ENCODE measurements around the gene MIS18A.

Gene MIS18A

DNA sequence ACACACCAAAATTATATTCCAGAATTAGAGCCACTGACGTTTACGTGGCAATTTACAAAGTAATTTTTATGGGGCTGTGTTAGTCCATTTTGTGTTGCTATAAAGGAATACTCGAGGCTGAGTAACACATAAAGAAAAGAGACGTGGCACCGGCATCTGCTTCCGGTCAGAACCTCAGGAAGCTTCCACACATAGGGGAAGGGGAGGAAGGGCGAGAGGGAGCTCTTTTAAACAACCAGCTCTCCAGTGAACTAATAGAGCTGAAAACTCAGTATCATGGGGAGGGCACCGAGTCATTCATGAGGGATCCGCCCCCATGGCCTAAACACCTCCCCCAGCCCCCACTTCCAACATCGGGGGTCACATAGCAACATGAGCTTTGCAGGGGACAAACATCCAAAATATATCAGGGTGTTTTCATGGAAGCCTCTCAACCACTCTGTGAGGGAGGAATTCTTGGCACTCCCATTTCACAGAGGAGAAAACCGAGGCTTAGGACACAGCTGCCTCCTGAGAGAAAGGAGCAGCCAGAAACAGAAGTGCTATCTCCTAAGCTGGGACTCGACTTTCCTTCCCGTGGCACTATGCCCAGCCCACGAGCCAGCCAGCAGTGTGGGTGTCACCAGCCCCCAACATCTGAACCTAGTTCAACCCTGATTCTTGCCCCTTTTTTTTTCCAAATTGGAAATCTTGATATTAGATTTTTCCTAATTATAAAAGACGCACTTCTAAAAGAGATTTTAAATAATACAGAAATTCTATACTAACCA is 29.2 kb downstream of the MIS18A start:
- no peak for DNase-seq

DNA sequence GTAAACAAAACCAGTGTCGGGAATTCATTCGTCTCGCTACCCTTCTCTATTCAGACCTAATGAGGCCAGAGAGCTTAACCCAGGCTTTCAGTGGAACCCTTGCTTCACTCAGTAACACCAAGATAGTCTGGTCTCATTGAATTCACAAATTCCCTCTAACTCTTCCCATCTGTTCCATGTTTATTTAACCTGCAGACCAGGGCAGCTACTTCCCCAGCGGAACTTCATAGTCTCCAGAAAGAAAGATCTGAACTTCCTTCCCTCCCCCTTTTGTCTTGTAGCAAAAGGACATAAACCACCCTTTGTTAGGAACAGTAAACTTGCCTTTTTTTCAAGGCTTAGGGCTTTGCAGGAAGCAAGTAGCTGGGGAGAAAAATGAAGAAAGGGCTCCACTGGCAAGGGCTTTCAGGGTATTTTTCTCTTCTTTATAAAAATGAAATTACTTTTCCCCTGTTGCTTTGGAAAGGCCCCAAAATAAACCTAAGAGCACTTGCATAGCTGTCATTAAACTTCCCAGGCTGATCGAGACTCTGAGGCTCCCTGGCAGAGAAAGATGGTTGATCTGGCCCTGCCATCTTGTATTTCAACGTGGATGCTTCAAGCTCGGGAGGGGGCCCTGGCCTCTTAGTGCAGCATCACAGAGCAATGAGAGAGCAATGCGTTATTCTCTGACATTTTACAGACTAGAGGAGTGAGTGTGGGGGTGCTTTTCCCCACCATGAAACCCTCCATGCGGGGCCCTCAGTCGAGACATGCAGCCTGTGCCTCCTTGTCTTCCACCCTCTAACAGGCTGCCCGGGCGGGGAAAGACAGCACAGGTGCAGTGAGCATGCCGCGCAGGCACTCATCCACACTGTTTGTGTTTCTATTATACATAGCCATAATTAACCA is 30.0 kb downstream of the MIS18A start:
- DNase-seq = no peak

DNA sequence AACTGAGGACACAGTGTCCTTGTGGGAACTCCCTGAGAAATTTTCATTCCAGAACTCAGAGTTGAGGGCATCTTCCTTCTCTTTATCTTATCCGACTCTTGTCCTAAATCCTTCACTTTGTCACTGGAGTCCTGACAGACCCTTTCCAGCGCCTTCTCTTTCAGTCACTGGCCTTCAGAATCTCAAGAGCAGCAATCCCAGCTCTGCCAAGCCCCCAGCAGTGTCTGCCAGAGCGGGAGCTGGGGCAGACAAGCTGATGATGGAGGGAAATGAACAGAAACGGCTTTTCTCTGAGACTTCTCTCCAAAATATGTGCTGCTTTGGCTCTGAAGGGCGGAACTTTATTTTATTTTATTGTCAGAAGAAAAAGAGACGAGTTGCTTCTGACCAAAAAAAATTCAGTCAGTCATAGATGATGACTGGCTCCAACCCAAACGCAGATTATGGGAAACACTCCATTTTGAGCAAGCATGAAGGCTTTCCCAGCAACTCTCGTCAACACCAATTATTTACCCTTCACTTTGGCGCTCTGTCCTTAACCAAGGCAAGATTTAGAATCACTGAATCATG is 32.2 kb downstream of the MIS18A start:
- no peak for DNase-seq

DNA sequence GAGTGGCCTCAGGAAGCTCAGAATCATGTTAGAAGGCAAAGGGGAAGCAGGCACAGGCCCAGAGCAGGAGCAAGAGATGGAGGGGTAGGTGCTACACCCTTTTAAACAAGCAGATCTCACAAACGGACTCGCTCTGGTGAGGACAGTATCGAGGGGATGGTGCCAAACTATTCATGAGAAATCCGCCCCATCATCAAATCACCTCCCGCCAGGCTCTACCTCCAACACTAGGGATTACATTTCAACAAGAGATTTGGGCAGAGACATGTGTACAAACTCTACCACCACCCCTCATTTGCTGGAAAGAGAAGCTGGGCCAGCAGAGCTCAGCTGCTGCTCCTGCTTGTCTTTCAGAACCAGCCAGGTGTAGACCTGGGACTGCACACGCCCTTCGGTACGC is 32.9 kb downstream of the MIS18A start:
- no peak for DNase-seq

DNA sequence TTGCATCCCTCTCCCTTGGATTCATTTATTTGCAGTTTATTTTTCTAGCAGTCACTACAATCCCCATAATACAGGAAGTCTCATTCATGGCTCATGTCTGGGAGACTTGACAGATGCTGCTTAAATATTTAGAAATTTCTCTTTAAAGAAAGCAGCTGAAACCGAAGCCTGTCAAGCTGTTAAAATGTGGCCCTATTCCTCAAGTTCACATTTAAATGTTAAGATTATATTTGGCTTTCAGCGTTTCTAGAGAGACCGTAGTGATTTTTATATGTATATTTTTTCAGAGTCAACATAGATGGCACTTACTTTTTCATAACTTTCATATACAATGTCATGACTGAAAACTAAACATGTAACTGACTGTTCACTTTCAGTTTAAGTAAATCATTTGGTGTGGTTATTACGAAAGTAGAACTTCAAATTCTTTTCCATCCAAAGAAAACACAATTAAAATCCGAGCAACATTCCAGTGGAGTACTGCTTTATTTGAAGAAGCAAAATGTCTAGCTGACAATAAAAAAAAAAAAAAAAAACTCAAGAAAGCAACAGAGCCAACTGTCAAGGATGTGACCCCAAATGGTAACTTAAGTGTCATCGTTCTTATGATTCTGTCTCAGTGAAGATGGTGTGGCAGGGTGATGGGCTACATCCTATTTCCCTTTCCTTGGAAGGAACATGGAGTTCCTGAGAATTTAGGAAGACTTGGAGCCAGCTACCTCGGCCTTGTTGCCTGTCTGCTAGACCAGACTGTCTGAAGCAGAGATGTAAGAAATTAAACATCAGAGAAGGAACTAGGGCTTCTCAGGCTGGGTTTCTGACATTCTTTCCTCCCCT is 37.8 kb downstream of the MIS18A start:
- DNase-seq = no peak

DNA sequence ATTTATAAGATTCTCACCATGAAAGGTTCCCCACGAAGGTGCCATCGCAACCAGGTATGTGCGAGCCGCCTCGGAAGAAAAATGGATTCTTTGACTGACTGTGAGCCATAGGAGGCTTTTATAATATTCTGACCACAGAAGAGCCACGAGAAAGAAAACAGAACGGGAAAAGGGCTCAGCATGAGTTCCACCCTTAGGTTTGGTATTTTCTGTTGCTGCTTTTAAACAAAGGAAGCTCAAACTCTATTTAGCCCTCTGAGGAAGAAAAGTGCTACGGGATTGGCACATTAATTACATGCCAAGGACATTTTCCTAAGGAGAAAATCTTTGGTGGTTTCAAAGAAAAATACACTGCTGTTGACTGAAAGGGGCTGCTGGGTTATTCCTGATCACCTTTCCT is 39.3 kb downstream of the MIS18A start:
- DNase-seq = no peak

DNA sequence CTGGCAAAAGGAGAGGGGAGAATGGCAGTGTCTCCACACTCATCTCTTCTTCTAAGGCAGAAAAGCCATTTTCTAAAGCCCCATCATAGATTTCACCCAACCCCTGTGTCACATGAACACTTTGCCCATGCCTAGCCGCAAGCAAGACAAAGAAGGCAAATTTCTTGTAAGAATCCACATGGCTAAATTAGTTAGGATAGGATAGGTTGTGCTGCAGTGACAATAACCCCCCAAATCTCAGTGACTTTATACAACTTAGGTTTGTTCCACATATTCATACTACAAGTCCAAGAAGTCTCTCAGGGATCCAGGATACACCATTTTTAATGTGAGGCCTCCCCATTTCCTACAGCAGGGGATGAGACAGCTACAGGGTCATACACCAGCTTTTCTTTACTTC is 40.8 kb downstream of the MIS18A start:
- DNase-seq = no peak

DNA sequence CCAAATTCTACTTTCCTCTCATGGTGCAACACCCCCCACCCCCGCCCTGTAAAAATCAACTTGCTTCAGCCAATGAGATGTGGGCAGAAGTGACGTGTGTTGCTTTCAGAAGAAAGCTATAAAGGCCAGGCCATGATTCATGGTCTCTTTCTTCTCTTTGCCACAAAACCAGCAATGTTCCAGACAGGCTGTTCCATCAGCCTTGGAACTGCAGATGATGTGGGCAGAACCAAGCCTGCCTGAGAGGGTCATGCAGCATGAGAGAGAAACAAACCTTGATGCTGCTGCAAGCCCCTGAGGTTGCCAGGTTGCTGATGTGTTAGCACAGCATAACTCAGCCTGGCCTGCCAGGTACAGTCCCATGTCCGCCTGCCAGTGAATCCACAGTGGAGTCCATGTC is 41.8 kb downstream of the MIS18A start:
- no peak for DNase-seq

DNA sequence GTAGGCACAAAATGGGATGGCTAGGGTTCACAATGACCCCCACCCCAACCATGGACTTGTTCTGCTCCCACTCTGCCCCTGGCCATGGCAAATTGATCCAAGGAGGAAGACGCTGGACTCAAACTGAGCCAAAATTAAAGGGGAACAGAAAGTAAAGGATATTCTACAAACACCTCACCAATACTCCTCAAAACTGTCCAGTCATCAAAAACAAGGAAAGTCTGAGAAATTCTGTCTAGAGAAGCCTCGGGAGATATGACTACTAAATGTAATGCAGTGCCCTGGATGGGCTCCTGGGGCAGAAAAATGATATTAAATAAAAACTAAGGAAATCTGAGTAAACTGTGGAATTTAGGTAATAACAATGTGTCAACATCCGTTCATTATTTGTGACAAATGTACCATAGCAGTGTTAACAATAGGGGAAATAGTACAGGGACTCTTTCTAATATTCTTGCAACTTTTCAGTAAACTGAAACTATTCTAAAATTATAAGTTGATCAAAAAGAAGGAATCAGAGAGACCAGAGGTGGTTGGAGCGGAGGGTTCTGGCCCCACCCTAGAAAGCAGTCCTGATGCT is 45.0 kb downstream of the MIS18A start:
- no peak for DNase-seq

DNA sequence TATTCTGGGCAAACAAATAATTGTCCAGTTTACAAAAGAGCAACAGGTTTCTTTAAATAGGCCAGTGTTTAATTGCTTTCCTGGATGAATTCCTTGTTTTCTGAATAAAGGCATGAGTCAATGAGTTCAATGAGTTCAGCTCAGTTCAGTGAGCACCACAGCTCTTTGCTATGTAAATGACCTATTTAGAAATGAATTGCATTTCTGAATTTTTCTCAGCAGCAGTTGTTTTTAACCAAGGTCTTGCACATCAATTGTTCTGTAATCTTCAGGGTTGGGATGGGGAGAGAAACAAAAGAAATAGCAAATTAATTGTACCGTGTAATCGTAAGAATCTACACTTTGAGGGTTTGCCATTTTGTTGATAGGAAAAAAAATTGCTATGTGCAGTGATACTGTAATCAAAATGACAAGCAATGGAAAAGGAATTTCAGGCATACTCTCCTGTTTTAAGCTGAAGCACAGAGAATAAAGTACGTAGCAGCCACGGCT is 45.7 kb downstream of the MIS18A start:
- no peak for DNase-seq

DNA sequence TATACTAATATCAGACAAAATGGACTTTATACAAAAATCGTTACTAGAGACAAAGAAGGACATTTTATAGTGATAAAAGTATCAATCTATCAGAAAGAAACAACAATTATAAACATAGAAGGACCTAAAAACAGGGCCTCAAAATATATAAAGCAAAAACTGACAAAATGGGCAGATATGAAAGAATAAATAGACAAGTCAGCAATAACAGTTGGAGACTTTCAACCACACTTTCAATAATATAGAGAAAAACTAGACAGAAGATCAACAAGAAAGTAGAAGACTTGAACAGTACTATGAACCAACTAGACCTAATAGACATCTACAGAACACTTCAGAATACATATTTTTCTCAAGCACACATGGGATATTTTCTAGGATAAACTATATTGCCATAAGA is 52.4 kb downstream of the MIS18A start:
- DNase-seq = no peak
